IMR-90 (cell line): ENCODE results near the gene NADK2. TPM values are rescaled to one million over a fixed set of nuclear protein-coding genes. Genes with fewer than 3 reads are reported as not detected.

Experiments used
- ATAC-seq: fragments of 200-7000 bp; cut with Tn5 transposase; 2 replicates; pipeline ENCODE4 v1.9.1; 2020; ENCODE audit warnings: low read depth, mild to moderate bottlenecking, moderate library complexity
- BruUV-seq: library from RNA; stranded (reverse); fragments of 400-500 nt; replicated peaks from 2 replicates; lab custom pipeline; 2021; lab: Mats Ljungman, UMichigan
- CTCF ChIA-PET: fragments of 300-600 bp; formaldehyde crosslinking; extraction: SDS; loops from one replicate; lab custom pipeline; 2021; ENCODE audit warnings: antibody characterized with exemption; lab: Yijun Ruan, JAX
- POLR2A ChIA-PET: fragments of 300-600 bp; sonication (Branson Sonifier 250); formaldehyde crosslinking; loops from one replicate; lab custom pipeline; 2022; ENCODE audit warnings: antibody characterized with exemption; ENCODE audit not compliant: unreplicated experiment; lab: Charles Lee
- DNase-seq: peaks from one replicate; pipeline ENCODE4 v3.0.0; 2013
- H2AFZ ChIP-seq: replicated peaks from 2 replicates; pipeline ENCODE3; 2013; ENCODE audit warnings: low read length, mild to moderate bottlenecking; ENCODE audit not compliant: poor library complexity
- H2AK5ac ChIP-seq: 2 replicates; pipeline ENCODE4 v1.6.1; 2013; ENCODE audit warnings: low read depth, low read length, inconsistent platforms
- H2AK9ac ChIP-seq: replicated peaks from 2 replicates; pipeline ENCODE3; 2013; ENCODE audit warnings: mild to moderate bottlenecking, low read depth, low read length, moderate library complexity; ENCODE audit not compliant: poor library complexity
- H2BK120ac ChIP-seq: 2 replicates; pipeline ENCODE4 v1.6.1; 2013; ENCODE audit warnings: low read depth, low read length, inconsistent platforms
- H2BK15ac ChIP-seq: 3 replicates; pipeline ENCODE4 v1.6.1; 2013; ENCODE audit warnings: low read depth, low read length, inconsistent platforms
- H2BK20ac ChIP-seq: 2 replicates; pipeline ENCODE4 v1.6.1; 2013; ENCODE audit warnings: low read depth, mild to moderate bottlenecking, inconsistent platforms, low read length, moderate library complexity
- H2BK5ac ChIP-seq: 2 replicates; pipeline ENCODE4 v1.6.1; 2013; ENCODE audit warnings: mild to moderate bottlenecking, low read depth, low read length, inconsistent platforms; ENCODE audit not compliant: poor library complexity, severe bottlenecking
- H3K14ac ChIP-seq: replicated peaks from 2 replicates; pipeline ENCODE4 v1.6.1; 2013; ENCODE audit warnings: low read depth, low read length, inconsistent platforms
- H3K18ac ChIP-seq: 2 replicates; pipeline ENCODE4 v1.6.1; 2013; ENCODE audit warnings: low read depth, low read length, control low read depth
- H3K23ac ChIP-seq: 2 replicates; pipeline ENCODE4 v1.6.1; 2013; ENCODE audit warnings: low read depth, low read length, inconsistent platforms
- H3K27ac ChIP-seq: 2 replicates; pipeline ENCODE4 v1.5.1; 2013; ENCODE audit warnings: mild to moderate bottlenecking, control low read depth, low read length; ENCODE audit not compliant: insufficient read depth
- H3K27me3 ChIP-seq: 2 replicates; pipeline ENCODE4 v1.6.1; 2013; ENCODE audit warnings: low read length; ENCODE audit not compliant: control insufficient read depth, insufficient read depth
- H3K36me3 ChIP-seq: 2 replicates; pipeline ENCODE4 v1.6.1; 2013; ENCODE audit warnings: low read length, mixed read lengths; ENCODE audit not compliant: control insufficient read depth, insufficient read depth
- H3K4ac ChIP-seq: 2 replicates; pipeline ENCODE4 v1.6.1; 2013; ENCODE audit warnings: low read depth, low read length, inconsistent platforms
- H3K4me1 ChIP-seq: 2 replicates; pipeline ENCODE4 v1.6.1; 2013; ENCODE audit warnings: low read length, mixed read lengths; ENCODE audit not compliant: control insufficient read depth, insufficient read depth
- H3K4me2 ChIP-seq: 2 replicates; pipeline ENCODE4 v1.6.1; 2013; ENCODE audit warnings: low read depth, mild to moderate bottlenecking, control low read depth, low read length, moderate library complexity
- H3K4me3 ChIP-seq: 2 replicates; pipeline ENCODE4 v1.5.1; 2013; ENCODE audit warnings: low read depth, mild to moderate bottlenecking, control low read depth, low read length, moderate library complexity; ENCODE audit not compliant: insufficient read depth
- H3K56ac ChIP-seq: 2 replicates; pipeline ENCODE4 v1.6.1; 2013; ENCODE audit warnings: low read length, inconsistent platforms; ENCODE audit not compliant: insufficient read depth; ENCODE audit errors: extremely low read depth
- H3K79me1 ChIP-seq, 2 experiments: 2 replicates each; pipeline ENCODE4 v1.6.1; 2013; ENCODE audit warnings: low read length in 2 of 2, inconsistent platforms in 1 of 2, low read depth in 1 of 2
- H3K9ac ChIP-seq: 2 replicates; pipeline ENCODE4 v1.6.1; 2013; ENCODE audit warnings: low read depth, low read length, control low read depth
- H3K9me1 ChIP-seq: 2 replicates; pipeline ENCODE4 v1.6.1; 2013; ENCODE audit warnings: low read length, inconsistent platforms; ENCODE audit not compliant: insufficient read depth
- H3K9me3 ChIP-seq: 2 replicates; pipeline ENCODE4 v1.6.1; 2013; ENCODE audit warnings: low read length; ENCODE audit not compliant: control insufficient read depth, insufficient read depth
- H4K20me1 ChIP-seq: 2 replicates; pipeline ENCODE4 v1.6.1; 2013; ENCODE audit warnings: low read length, inconsistent platforms; ENCODE audit not compliant: insufficient read depth
- H4K5ac ChIP-seq: 2 replicates; pipeline ENCODE4 v1.6.1; 2013; ENCODE audit warnings: mild to moderate bottlenecking, low read depth, low read length, control low read depth
- H4K8ac ChIP-seq, 2 experiments: 2 replicates each; pipeline ENCODE4 v1.6.1; 2013; ENCODE audit warnings: low read depth in 2 of 2, low read length in 2 of 2, control low read depth in 1 of 2, inconsistent platforms in 1 of 2
- H4K91ac ChIP-seq: 2 replicates; pipeline ENCODE4 v1.6.1; 2013; ENCODE audit warnings: low read depth, low read length, inconsistent platforms; ENCODE audit not compliant: insufficient read depth
- FOS ChIP-seq: fragments of 150-350 bp; IDR thresholded peaks from 2 replicates; pipeline ENCODE4 v1.6.1; 2016; ENCODE audit warnings: low read depth, low read length
- RCOR1 ChIP-seq: IDR thresholded peaks from 2 replicates; pipeline ENCODE4 v1.6.1; 2012; ENCODE audit warnings: mild to moderate bottlenecking, low read length, improper control_type of control experiment; ENCODE audit not compliant: insufficient replicate concordance
- WGBS, 2 experiments: methylation state at CpG; one replicate each; pipeline versions ENCODE4 v1.1.5 to v1.1.7; 2013; ENCODE audit warnings: missing lambda C conversion rate in 2 of 2; ENCODE audit not compliant: insufficient read length in 1 of 2; ENCODE audit errors: extremely low coverage in 2 of 2; 5-methylcytosine and 5-hydroxymethylcytosine counted together
- dilution Hi-C: fragments of 300-500 bp; cut with HindIII; formaldehyde crosslinking; loops from one replicate; pipeline ENCODE4 v1.14.3; 2018; ENCODE audit warnings: low sequenced_read_pairs; ENCODE audit not compliant: unreplicated experiment
- in situ Hi-C: fragments of 300-500 bp; cut with MboI; formaldehyde crosslinking; loops from 3 replicates; pipeline ENCODE4 v1.14.3; 2019; ENCODE audit warnings: low sequenced_read_pairs, inconsistent platforms, mixed read lengths
- intact Hi-C: fragments of 100-400 bp; cut with micrococcal nuclease; formaldehyde crosslinking; loops from 2 replicates; pipeline ENCODE4 v1.10.0; 2022
- polyA plus RNA-seq, 3 experiments: library from polyadenylated mRNA; depleted of rRNA; stranded (reverse); fragments of >200 nt; gene quantifications; 2 replicates each; pipeline ENCODE4 v1.2.3, GENCODE V29; 2012; ENCODE audit warnings: low replicate concordance in 1 of 3
- total RNA-seq: library from RNA; depleted of rRNA; stranded (reverse); fragments of >200 nt; gene quantifications from 2 replicates; pipeline ENCODE4 v1.2.3, GENCODE V29; 2012

The NADK2 gene
- total and polyA plus RNA-seq, 2 of the 4 experiments (the other 2 are of a cell fraction) = 7.4 to 17.4 TPM

DNA sequence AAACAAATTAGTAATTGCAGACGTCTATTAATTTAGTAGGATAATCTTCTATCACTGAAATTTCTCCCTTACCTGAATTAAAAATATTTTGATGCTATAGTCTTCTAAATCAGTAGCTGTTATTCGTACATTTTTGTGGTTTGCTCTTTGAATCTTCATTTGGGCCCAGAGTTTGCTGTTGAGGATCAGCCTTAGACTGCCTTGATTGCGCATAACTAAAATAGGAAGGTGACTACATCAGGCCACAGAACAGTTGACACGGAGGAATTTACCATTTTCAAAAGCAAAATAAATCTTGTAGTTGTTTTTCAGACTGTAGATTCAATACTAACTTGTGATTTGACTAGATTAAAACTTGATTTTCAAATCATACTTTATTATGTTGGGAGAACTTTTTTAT lies 11.8 kb upstream of the NADK2 start:
- H3K56ac ChIP-seq = no peak overlapping the region
- no peak overlapping the region for H3K4me2 ChIP-seq
- H3K9me1 ChIP-seq = no peaks in the 10 kb centered on the region
- no peak overlapping the region for H4K5ac ChIP-seq
- no peaks in the 10 kb centered on the region for H3K9me3 ChIP-seq
- no peak overlapping the region for H4K91ac ChIP-seq
- no peak for TF ChIP-seq FOS
- no peak for TF ChIP-seq RCOR1
- H3K9ac ChIP-seq = no peak overlapping the region
- ChIA-PET POLR2A (no interaction called here), CTCF (no interaction called here)
- no peaks in the 10 kb centered on the region for H3K79me1 ChIP-seq
- H2AK9ac ChIP-seq = no peak overlapping the region
- no peaks in the 10 kb centered on the region for H4K20me1 ChIP-seq
- H2AFZ ChIP-seq = no peak overlapping the region
- no peak overlapping the region for H3K14ac ChIP-seq
- no peak overlapping the region for H3K27ac ChIP-seq
- no peaks in the 10 kb centered on the region for H3K27me3 ChIP-seq
- no TSS peak for BruUV-seq
- H3K4ac ChIP-seq = no peak overlapping the region
- H3K23ac ChIP-seq = no peak overlapping the region
- H3K4me1 ChIP-seq = no peaks in the 10 kb centered on the region
- in situ Hi-C loops = no loop called here
- H2BK5ac ChIP-seq = no peak overlapping the region
- dilution Hi-C loops = no loop called here
- no peak overlapping the region for H2BK15ac ChIP-seq
- no peak overlapping the region for H3K4me3 ChIP-seq
- H2BK120ac ChIP-seq = no peak overlapping the region
- no peak overlapping the region for H2AK5ac ChIP-seq
- no peak overlapping the region for H3K18ac ChIP-seq
- no peaks in the 10 kb centered on the region for H3K36me3 ChIP-seq
- H4K8ac ChIP-seq = no peak overlapping the region
- DNase-seq = no peak
- H2BK20ac ChIP-seq = no peak overlapping the region
- intact Hi-C loops = no loop called here
- WGBS, 2 experiments = no CpG with 5 or more reads among the region's 4 CpGs
- ATAC-seq = no peak
